ENCODE results near the gene GNB1L. TPM values are rescaled to one million over a fixed set of nuclear protein-coding genes. Genes with fewer than 3 reads are reported as not detected.

The GNB1L gene
- total and polyA plus RNA-seq, 2 of the 13 experiments (the other 11 are each of a cell fraction or from before 2014, with no cell fraction given): 2.5 to 7.4 TPM

DNA sequence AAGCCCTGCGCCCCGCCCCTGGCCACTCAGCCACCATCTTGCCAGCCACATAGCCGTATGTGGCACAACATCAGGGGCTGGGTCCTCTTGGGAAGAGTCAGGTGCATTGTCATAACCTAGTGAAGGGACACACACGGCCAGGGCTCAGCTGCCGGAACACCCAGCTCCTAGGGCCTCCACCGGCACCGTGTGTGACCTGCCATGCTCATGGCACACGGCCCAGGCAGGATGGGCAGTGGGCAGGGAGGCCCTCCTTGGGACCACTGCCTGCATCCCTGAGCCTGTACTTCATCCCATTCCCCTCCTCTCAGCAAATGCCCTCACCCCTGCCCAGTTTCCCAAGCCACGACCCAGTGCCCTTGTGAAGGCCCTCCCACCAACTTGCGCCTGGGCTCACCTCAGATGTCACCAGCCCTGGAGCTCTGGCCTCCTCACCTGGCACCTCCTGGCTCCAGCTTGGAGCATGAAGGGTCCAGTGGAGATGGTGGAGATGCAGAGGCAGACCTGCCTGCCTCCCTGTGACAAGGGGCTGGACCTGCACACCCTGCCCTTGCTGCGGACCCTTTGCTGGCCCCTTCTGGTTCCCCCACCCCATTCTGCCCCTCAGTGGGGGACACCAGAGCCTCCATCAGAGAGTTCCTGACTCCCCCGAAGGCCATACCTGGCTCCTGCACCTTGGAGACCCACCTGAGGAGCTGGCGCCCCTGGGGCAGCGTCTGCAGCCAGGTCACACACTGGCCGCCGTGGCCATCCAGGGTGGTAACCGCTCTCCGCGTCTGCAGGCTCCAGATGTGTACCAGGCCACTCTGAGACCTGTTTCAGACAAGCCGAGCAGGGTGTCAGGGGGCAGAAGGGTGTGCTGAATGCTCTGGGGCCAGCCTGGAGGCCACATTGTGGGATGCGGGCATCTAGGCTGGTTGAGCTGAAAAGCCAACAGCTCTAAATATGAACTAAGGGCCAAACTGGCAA lies 34.5 kb downstream of the GNB1L start:
- no peak for ATAC-seq
- Histone ChIP-seq H3K36me3 (replicated peaks in 1 of 2; ENCODE audit: control insufficient read depth in 1 of 2, insufficient read depth in 2 of 2, low read length in 2 of 2) (no peaks in the 10 kb centered on the region), H3K27me3 (ENCODE audit: control insufficient read depth in 1 of 2, insufficient read depth in 2 of 2, low read length in 2 of 2) (no peaks in the 10 kb centered on the region), H3K79me2 (ENCODE audit: insufficient read depth, low read length) (no peaks in the 10 kb centered on the region), H2AFZ (ENCODE audit: low read length) (no peak overlapping the region), H3K27ac (ENCODE audit: extremely low read length, insufficient read depth, low read length) (no peak overlapping the region), H4K20me1 (ENCODE audit: insufficient read depth, low read length) (no peaks in the 10 kb centered on the region), H3K4me2 (ENCODE audit: low read depth, low read length) (no peak overlapping the region), H3K9me3 (ENCODE audit: low read length) (no peaks in the 10 kb centered on the region), H3K4me3 (replicated peaks in 1 of 3; ENCODE audit: insufficient read depth in 1 of 3, low read depth in 2 of 3, low read length in 3 of 3) (no peak overlapping the region), H3K4me1 (ENCODE audit: insufficient read depth, low read length) (peaks cover 24% of the 10 kb centered on the region), H3K9ac (ENCODE audit: insufficient read depth, low read depth, low read length) (no peak overlapping the region)
- 98% methylated on average over 13 of the region's 21 CpGs for WGBS (ENCODE audit: low lambda C conversion rate)
- intact Hi-C loops (cut with micrococcal nuclease; ENCODE audit: unreplicated experiment): loop anchor here (2.0 to 5.0 kb wide), 2 partner anchors 72 to 91 kb away; no protein-coding TSS in a partner anchor
- BruUV-seq (replicated peaks): no TSS peak
- POLR2A ChIA-PET: no interaction called here
- in situ Hi-C loops (cut with HindIII; ENCODE audit: extremely low pct_ligation_motif_present, low pct_unique_long_range_greater_than_20kb): no loop called here
- CTCF ChIA-PET (ENCODE audit: low intra/inter-chr PET ratio, low total read pairs): no interaction called here
- no peak for DNase-seq (ENCODE audit: low spot score)
- no peak for FAIRE-seq
- TF ChIP-seq ASH2L (IDR thresholded peaks at IDR 0.05; ENCODE audit: insufficient read length, low read depth, low read length): no peak
- no peak for TF ChIP-seq ZNF547 (CRISPR knock-in tag; IDR thresholded peaks at IDR 0.05)
- TF ChIP-seq, protein P1, sequence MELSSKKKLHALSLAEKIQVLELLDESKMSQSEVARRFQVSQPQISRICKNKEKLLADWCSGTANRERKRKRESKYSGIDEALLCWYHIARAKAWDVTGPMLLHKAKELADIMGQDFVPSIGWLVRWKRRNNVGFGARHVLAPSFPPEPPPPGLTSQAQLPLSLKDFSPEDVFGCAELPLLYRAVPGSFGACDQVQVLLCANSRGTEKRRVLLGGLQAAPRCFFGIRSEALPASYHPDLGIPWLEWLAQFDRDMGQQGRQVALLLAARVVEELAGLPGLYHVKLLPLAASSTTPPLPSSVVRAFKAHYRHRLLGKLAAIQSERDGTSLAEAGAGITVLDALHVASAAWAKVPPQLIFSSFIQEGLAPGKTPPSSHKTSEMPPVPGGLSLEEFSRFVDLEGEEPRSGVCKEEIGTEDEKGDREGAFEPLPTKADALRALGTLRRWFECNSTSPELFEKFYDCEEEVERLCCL (CRISPR knock-in tag; IDR thresholded peaks at IDR 0.05; ENCODE audit: borderline replicate concordance): no peak

GRCh38 chr22:19819208-19819910 lies 35.3 kb downstream of the GNB1L start:
- Histone ChIP-seq H3K4me3 (replicated peaks in 1 of 3; ENCODE audit: insufficient read depth in 1 of 3, low read depth in 2 of 3, low read length in 3 of 3) (no peak overlapping the region), H4K20me1 (ENCODE audit: insufficient read depth, low read length) (no peaks in the 10 kb centered on the region), H3K27me3 (ENCODE audit: control insufficient read depth in 1 of 2, insufficient read depth in 2 of 2, low read length in 2 of 2) (no peaks in the 10 kb centered on the region), H3K79me2 (ENCODE audit: insufficient read depth, low read length) (no peaks in the 10 kb centered on the region), H3K36me3 (replicated peaks in 1 of 2; ENCODE audit: control insufficient read depth in 1 of 2, insufficient read depth in 2 of 2, low read length in 2 of 2) (no peaks in the 10 kb centered on the region), H3K9me3 (ENCODE audit: low read length) (no peaks in the 10 kb centered on the region), H3K27ac (ENCODE audit: extremely low read length, insufficient read depth, low read length) (no peak overlapping the region), H3K9ac (ENCODE audit: insufficient read depth, low read depth, low read length) (no peak overlapping the region), H3K4me2 (ENCODE audit: low read depth, low read length) (no peak overlapping the region), H2AFZ (ENCODE audit: low read length) (no peak overlapping the region), H3K4me1 (ENCODE audit: insufficient read depth, low read length) (peaks cover 16% of the 10 kb centered on the region)
- no TSS peak for BruUV-seq (replicated peaks)
- intact Hi-C loops (cut with micrococcal nuclease; ENCODE audit: unreplicated experiment): no loop called here
- DNase-seq (ENCODE audit: low spot score) (no peak), FAIRE-seq (no peak), ATAC-seq (no peak)
- WGBS (ENCODE audit: low lambda C conversion rate): 92% methylated on average over 5 of the region's 14 CpGs
- in situ Hi-C loops (cut with HindIII; ENCODE audit: extremely low pct_ligation_motif_present, low pct_unique_long_range_greater_than_20kb): no loop called here
- ChIA-PET POLR2A (no interaction called here), CTCF (ENCODE audit: low intra/inter-chr PET ratio, low total read pairs) (no interaction called here)
- TF ChIP-seq BHLHE40 (IDR thresholded peaks at IDR 0.05; ENCODE audit: low read length): no peak
- no peak for TF ChIP-seq PCBP1 (IDR thresholded peaks at IDR 0.05; ENCODE audit: borderline replicate concordance, low read depth, low read length)
- no peak for TF ChIP-seq HDAC1 (CRISPR knock-in tag; IDR thresholded peaks at IDR 0.05)
- TF ChIP-seq, protein P2, sequence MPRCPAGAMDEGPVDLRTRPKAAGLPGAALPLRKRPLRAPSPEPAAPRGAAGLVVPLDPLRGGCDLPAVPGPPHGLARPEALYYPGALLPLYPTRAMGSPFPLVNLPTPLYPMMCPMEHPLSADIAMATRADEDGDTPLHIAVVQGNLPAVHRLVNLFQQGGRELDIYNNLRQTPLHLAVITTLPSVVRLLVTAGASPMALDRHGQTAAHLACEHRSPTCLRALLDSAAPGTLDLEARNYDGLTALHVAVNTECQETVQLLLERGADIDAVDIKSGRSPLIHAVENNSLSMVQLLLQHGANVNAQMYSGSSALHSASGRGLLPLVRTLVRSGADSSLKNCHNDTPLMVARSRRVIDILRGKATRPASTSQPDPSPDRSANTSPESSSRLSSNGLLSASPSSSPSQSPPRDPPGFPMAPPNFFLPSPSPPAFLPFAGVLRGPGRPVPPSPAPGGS (CRISPR knock-in tag; IDR thresholded peaks at IDR 0.05): no peak
- no peak for TF ChIP-seq ZNF549 (CRISPR knock-in tag; IDR thresholded peaks at IDR 0.05)
- no peak for TF ChIP-seq ZNF552 (CRISPR knock-in tag; IDR thresholded peaks at IDR 0.05; ENCODE audit: borderline replicate concordance)
- TF ChIP-seq ZNF281 (CRISPR knock-in tag; IDR thresholded peaks at IDR 0.05; ENCODE audit: borderline replicate concordance): no peak

All from HepG2 (cell line).